SK-N-MC (cell line): ENCODE measurements around the gene UBE2K.
"Not testable (repeated sequence)": the region's sequence is repeated elsewhere in the genome, so short reads cannot be mapped to it uniquely, and the experiment has no call there.

Source experiments
- DNase-seq: peaks from one replicate; pipeline ENCODE4 v3.0.0-alpha.2; 2011; ENCODE audit warnings: low read depth, low spot score
- H3K27ac ChIP-seq: fragments of 200-600 bp; sonication (generic); 2 replicates; pipeline ENCODE4 v1.5.1; 2016; ENCODE audit warnings: mixed run types
- H3K36me3 ChIP-seq: fragments of 200-600 bp; sonication (generic); 2 replicates; pipeline ENCODE4 v1.6.1; 2017; ENCODE audit warnings: antibody characterized with exemption, low read length, mixed read lengths; ENCODE audit not compliant: insufficient read depth
- H3K4me3 ChIP-seq: fragments of 200-600 bp; sonication (generic); 2 replicates; pipeline ENCODE4 v1.5.1; 2016
- H3K9ac ChIP-seq: fragments of 200-600 bp; sonication (generic); 2 replicates; pipeline ENCODE4 v1.8.0; 2017; ENCODE audit warnings: mixed run types, mixed read lengths; ENCODE audit not compliant: insufficient read length
- H3K9me3 ChIP-seq: fragments of 200-600 bp; sonication (generic); 2 replicates; pipeline ENCODE4 v1.6.1; 2017; ENCODE audit warnings: low read depth, mild to moderate bottlenecking, antibody characterized with exemption, low read length, moderate library complexity, mixed read lengths
- EZH2 ChIP-seq: fragments of 200-600 bp; sonication (generic); IDR thresholded peaks from one replicate; pipeline ENCODE4 v1.6.1; 2017; ENCODE audit warnings: antibody characterized with exemption
- FOXP2 ChIP-seq: optimal IDR thresholded peaks from 2 replicates; pipeline ENCODE3; 2011; ENCODE audit warnings: mild to moderate bottlenecking, moderate library complexity; ENCODE audit not compliant: insufficient read depth; ENCODE audit errors: extremely low read length, control extremely low read depth
- POLR2AphosphoS5 ChIP-seq: IDR thresholded peaks from 2 replicates; pipeline ENCODE4 v1.6.1; 2012; ENCODE audit warnings: mild to moderate bottlenecking, low read depth, low read length, borderline replicate concordance

The UBE2K gene

DNA sequence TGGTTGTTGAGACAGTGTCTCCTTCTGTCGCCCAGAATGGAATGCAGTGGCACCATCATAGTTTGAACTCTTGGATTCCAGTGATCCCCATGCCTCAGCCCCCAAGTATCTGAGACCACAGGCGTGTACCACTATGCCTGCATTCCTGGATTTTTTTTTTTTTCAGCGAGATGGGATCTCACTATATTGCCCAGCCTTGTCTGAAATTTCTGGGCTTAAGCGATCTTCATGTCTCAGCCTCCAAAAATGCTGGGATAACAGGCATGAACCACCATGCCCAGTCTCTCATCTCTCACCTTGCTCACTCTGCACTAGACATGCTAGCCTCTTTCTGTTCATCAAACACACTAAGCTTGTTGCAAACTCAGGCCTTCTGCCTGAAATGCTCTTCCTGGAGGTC lies 104.1 kb downstream of the UBE2K start:
- TF ChIP-seq EZH2 (no peak), FOXP2 (no peak), POLR2AphosphoS5 (no peak)
- no peak overlapping the region for H3K4me3 ChIP-seq
- no peak overlapping the region for H3K27ac ChIP-seq
- no peak for DNase-seq
- no peak overlapping the region for H3K9ac ChIP-seq
- H3K36me3 ChIP-seq: no peaks in the 10 kb centered on the region
- no peaks in the 10 kb centered on the region for H3K9me3 ChIP-seq

DNA sequence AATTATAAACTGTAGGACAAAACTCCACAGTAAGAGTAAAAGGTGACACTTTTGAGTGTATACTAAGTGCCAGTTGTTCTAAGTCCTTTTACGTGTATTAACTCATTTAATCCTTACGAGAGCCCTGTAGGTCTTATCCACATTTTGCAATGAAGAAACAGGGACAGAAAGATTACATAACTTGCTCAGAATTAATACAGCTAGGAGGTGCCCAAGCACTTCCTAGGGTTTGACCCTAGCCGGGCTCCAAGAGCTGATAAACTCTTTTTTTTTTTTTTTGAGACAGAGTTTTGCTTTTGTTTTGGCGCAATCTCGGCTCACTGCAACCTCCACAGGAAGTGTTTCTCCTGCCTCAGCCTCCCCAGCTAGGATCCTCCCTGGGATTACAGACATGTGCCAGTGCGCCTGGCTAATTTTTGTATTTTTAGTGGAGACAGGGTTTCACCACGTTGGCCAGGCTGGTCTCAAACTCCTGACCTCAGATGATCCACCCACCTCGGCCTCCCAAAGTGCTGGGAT lies 110.4 kb downstream of the UBE2K start:
- H3K4me3 ChIP-seq: no peak overlapping the region
- no peaks in the 10 kb centered on the region for H3K36me3 ChIP-seq
- no peaks in the 10 kb centered on the region for H3K9me3 ChIP-seq
- TF ChIP-seq POLR2AphosphoS5: no peak
- TF ChIP-seq FOXP2: no peak
- no peak for TF ChIP-seq EZH2
- no peak for DNase-seq
- 0 out of 2 replicates have a peak overlapping the region, but pooled peaks have one; percentile 19 for H3K27ac ChIP-seq
- H3K9ac ChIP-seq: no peak overlapping the region

DNA sequence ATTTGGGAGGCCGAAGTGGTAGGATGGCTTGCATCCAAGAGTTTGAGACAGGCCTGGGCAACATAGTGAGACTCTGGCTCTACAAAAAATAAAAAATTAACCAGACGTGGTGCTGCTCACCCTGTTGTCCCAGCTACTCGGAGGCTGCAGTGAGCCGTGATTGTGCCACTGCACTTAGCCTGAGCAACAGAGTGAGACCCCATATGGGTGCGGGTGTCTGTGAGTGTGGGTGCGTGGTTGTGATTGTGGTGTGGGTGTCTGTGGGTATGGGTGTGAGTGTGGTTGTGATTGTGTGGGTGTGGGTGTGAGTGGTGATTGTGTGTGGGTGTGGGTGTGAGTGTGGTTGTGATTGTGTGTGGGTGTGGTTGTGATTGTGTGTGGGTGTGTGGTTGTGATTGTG lies 114.6 kb downstream of the UBE2K start:
- no peak for DNase-seq
- TF ChIP-seq FOXP2 (no peak), EZH2 (no peak), POLR2AphosphoS5 (no peak)
- H3K9me3 ChIP-seq: no peaks in the 10 kb centered on the region
- no peak overlapping the region for H3K4me3 ChIP-seq
- no peaks in the 10 kb centered on the region for H3K36me3 ChIP-seq
- H3K27ac ChIP-seq: no peak overlapping the region
- H3K9ac ChIP-seq: no peak overlapping the region

DNA sequence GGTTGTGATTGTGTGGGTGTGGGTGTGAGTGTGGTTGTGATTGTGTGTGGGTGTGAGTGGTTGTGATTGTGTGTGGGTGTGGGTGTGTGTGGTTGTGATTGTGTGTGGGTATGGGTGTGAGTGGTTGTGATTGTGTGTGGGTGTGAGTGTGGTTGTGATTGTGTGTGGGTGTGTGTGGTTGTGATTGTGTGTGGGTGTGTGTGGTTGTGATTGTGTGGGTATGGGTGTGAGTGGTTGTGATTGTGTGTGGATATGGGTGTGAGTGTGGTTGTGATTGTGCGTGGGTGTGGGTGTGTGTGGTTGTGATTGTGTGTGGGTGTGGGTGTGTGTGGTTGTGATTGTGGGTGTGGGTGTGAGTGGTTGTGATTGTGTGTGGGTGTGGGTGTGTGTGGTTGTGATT lies 115.1 kb downstream of the UBE2K start:
- H3K36me3 ChIP-seq, DNase-seq, H3K9me3 ChIP-seq, H3K4me3 ChIP-seq, H3K9ac ChIP-seq, H3K27ac ChIP-seq: not testable (repeated sequence)

DNA sequence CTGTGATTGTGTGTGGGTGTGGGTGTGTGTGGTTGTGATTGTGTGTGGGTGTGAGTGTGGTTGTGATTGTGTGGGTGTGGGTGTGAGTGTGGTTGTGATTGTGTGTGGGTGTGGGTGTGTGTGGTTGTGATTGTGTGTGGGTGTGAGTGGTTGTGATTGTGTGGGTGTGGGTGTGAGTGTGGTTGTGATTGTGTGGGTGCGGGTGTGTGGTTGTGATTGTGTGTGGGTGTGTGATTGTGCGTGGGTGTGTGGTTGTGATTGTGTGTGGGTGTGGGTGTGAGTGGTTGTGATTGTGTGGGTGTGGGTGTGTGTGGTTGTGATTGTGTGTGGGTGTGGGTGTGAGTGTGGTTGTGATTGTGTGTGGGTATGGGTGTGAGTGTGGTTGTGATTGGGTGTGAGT lies 115.8 kb downstream of the UBE2K start:
- not testable (repeated sequence) for H3K4me3 ChIP-seq

DNA sequence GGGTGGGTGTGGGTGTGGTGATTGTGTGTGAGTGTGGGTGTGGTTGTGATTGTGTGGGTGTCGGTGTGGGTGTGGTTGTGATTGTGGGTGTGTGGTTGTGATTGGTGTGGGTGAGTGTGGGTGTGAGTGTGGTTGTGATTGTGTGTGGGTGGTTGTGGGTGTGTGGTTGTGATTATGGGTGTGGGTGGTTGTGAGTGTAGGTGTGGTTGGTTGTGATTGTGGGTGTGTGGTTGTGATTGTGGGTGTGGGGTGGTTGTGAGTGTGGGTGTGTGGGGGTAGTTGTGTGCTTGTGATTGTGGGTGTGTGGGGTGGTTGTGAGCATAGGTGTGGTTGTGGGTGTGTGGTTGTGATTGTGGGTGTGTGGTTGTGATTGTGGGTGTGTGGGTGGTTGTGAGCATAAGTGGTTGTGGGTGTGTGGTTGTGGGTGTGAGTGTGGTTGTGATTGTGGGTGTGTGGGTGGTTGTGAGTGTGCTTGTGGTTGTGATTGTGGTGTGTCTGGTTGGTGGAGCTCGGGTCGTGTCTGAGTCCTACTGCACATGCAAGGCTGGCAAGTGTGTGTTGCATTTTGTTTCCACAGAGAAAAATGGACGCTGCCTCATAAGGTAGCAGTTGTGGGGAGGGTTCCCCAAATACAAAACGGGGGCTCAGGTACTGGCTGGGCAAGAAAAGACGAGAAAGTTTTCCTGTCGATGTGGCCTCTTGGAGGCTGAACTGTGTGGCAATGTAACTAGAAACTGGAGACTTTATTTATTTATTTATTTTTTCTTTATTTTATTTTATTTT lies 116.7 kb downstream of the UBE2K start:
- Histone ChIP-seq H3K27ac (peak overlapping the region; percentile 67), H3K36me3 (no peaks in the 10 kb centered on the region), H3K9me3 (no peaks in the 10 kb centered on the region), H3K9ac (no peak overlapping the region), H3K4me3 (no peak overlapping the region)
- no peak for DNase-seq
- TF ChIP-seq POLR2AphosphoS5: no peak
- TF ChIP-seq EZH2: no peak
- TF ChIP-seq FOXP2: no peak

More for the DNA sequence above, 115.8 kb downstream of the UBE2K start:
- not testable (repeated sequence) for DNase-seq, H3K9ac ChIP-seq, H3K9me3 ChIP-seq, H3K27ac ChIP-seq, H3K36me3 ChIP-seq

DNA sequence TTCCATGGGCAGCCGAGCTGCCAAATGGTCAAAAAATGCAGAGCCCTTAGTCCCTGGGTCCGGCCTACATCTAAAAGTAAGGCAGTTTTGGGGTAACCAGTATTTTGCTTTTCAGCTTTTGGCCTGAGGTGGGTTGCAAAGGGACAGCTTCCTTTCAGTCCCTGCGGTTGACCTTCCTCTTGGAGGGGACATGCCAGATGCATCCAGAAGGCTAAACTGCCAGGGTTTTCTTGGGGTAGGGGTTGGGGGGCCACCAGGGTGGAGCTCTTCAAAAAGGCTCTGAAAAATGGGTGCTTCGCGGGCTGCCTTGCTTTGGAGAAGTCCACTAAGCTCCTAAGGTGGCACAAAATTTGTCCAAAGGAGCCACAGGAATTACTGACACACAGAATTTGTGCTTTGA lies 120.7 kb downstream of the UBE2K start:
- H3K27ac ChIP-seq: peak overlapping the region; percentile 56

DNA sequence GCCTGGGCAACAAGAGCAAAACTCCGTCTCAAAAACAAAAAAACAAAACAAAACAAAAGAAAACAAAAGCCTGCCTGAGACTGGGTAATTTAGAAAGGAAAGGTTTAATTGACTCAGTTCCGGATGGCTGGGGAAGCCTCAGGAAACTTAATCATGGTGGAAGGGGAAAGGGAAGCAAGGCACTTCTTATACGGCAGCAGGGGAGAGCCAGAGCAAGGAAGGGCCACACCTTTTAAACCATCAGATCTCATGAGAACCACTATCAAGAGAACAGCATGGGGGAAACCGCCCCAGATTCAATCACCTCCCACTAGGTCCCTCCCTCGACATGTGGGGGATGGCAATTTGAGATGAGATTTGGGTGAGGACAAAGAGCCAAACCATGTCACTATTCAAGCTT lies 122.2 kb downstream of the UBE2K start:
- peak overlapping the region; percentile 30; the same call in 1 of the 2 replicates for H3K27ac ChIP-seq
- H3K36me3 ChIP-seq: peaks cover 8% of the 10 kb centered on the region
- H3K4me3 ChIP-seq: no peak overlapping the region
- DNase-seq: no peak
- no peak overlapping the region for H3K9ac ChIP-seq
- no peaks in the 10 kb centered on the region for H3K9me3 ChIP-seq
- no peak for TF ChIP-seq FOXP2
- no peak for TF ChIP-seq POLR2AphosphoS5
- TF ChIP-seq EZH2: no peak

More for the DNA sequence above, 120.7 kb downstream of the UBE2K start:
- no peaks in the 10 kb centered on the region for H3K9me3 ChIP-seq
- no peak overlapping the region for H3K9ac ChIP-seq
- no peak for DNase-seq
- H3K4me3 ChIP-seq: no peak overlapping the region
- H3K36me3 ChIP-seq: no peaks in the 10 kb centered on the region; the same call in 1 of the 2 replicates
- TF ChIP-seq FOXP2 (no peak), EZH2 (no peak)

DNA sequence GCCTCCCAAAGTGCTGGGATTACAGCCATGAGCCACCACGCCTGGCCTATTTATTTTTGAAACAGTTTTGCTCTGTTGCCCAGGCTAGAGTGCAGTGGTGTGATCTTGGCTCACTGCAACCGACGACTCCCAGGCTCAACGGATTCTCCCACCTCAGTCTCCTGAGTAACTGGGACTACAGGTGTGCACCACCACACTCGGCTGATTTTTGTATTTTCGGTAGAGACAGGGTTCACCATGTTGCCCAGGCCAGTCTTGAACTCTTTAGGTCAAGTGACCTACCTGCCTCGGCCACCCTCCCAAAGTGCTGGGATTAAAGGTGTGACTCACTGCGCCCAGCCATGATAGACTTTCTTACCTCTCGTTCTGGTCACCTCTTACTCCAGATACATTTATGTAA lies 124.0 kb downstream of the UBE2K start:
- H3K27ac ChIP-seq: peak overlapping the region; percentile 95
- no peaks in the 10 kb centered on the region for H3K9me3 ChIP-seq
- H3K4me3 ChIP-seq: no peak overlapping the region
- H3K9ac ChIP-seq: no peak overlapping the region
- TF ChIP-seq FOXP2: no peak
- TF ChIP-seq EZH2: no peak
- TF ChIP-seq POLR2AphosphoS5: no peak
- no peak for DNase-seq
- peaks cover 19% of the 10 kb centered on the region for H3K36me3 ChIP-seq
